COLO829 (cell line): Measurements from ENCODE around the gene PARD3B.

Source experiments
- DNase-seq: peaks from one replicate; pipeline ENCODE4 v3.0.0; 2012; ENCODE audit warnings: low spot score

The PARD3B gene

GRCh38 chr2:205012961-205013360 is 467.7 kb downstream of the PARD3B start:
- no peak for DNase-seq

DNA sequence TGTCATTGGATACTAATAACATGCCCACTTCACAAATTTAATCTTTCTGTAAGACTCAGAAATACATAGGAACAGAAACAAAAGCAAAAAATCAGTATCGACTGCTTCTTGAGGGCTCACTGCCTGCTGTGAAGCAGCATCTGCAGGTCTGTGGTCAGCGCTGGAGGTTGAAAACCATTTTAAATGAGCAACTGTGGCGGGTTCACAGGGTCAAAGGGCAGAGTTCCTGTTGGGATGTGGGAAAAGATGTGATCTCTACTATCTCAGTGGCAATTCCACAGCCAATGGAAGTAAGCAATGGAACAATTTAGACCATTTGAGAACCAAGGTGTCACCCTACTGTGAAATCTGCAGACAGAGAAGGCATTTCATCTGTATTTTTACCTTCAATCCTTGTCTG is 468.3 kb downstream of the PARD3B start:
- no peak for DNase-seq

DNA sequence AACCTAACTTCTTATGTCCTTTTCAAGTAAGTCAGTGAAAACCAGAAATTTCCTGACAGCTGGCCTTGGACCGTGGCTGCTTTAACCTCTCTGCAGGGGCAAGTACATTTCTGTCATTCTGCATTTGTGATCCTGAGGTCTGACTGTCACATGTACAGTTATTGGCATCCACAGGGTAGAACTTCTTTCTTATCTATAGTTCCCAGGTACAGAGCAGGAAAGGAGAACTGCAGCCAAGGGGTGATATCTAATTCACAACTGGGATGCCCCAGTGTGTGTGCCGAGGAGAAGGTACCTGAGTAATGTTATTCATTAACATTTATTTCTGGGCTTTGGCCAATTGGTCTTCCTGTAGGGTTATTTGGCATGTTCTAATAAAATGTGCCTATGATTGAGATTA is 468.9 kb downstream of the PARD3B start:
- DNase-seq = no peak

GRCh38 chr2:205017381-205017780 is 472.1 kb downstream of the PARD3B start:
- no peak for DNase-seq

GRCh38 chr2:205017912-205018311 is 472.6 kb downstream of the PARD3B start:
- DNase-seq = no peak

DNA sequence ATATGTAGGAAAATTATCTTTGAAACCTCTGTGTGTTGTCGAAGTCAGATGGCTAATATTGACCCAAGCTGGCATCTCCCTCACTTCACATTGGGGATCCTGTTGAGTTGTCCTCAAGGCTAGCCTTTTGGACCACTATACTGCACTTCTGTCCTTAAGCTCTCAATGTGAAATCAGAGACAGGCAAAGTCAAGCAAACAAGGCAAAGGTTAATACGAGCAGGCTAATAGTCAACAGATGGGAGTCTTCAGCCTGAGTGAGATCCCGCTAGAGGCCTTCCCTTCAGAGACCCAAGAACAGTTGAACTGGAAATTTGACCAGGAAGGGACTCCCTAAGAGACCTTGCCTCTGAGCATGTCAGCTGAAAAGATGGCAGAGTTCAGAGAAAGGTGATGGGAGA is 475.4 kb downstream of the PARD3B start:
- no peak for DNase-seq

- no peak for DNase-seq
These were observed 477.6 kb downstream of the PARD3B start for GRCh38 chr2:205022841-205023240.

- DNase-seq = peak; percentile 82
These were observed 479.7 kb downstream of the PARD3B start for GRCh38 chr2:205024822-205025518.

GRCh38 chr2:205025580-205026240 is 480.4 kb downstream of the PARD3B start:
- DNase-seq = no peak

- no peak for DNase-seq
These were observed 485.4 kb downstream of the PARD3B start for GRCh38 chr2:205030695-205031094.

- DNase-seq = no peak
These were observed 486.8 kb downstream of the PARD3B start for GRCh38 chr2:205032093-205032551.

DNA sequence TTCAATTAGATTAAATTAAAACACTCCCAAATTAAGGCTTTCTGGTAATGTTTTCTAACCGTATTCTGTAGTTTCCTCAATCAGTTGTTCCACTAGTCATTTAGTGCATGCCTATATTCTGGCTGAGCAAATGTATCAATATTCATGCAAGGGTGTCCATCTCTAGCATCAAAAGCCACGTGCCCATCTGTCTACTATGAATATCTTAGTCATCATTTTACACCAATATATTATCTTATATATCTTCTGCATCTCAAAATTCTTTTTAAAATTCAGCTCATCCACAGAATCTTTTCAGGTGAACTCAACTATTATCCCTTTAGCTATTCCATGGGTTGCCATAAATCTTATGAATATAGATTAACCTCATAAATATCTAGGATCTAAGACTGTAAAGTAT is 488.2 kb downstream of the PARD3B start:
- no peak for DNase-seq

DNA sequence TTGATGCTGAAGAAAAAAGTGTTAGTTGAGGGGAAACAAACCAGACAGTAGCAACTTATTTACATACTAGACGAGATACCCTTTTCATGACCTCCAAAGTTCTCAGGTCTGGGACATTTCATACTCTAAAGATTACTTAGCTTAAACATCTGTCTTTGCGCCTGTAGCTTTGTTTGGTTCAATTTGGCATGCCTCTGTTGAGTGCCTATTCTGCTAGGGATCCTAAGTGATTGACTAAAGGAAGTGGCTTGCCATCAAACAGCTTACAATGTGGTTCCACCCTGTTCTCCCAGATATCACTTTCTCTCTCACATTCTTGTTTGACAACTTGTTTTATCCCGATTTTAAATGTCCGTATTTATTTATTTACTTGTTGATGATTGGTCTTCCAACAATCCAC is 488.8 kb downstream of the PARD3B start:
- no peak for DNase-seq

DNA sequence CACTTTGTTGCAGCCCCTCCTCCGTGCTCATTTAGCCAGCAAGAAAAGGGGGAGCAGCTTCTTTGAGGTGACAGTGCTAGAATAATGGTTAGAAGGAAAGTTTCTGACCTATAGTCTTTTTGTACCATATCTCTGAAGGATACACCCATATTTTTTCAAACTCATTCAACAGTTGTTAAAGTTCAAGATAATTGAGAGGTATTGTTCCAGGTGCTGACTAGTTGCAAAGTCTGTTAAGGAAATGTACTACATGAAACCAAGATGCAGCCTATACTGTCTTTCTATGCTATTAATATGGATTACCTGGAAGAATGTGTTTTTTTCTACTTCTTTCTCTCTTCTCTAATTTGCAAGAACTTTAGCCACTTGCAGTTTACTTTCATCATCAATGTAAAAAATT is 495.0 kb downstream of the PARD3B start:
- DNase-seq = no peak

DNA sequence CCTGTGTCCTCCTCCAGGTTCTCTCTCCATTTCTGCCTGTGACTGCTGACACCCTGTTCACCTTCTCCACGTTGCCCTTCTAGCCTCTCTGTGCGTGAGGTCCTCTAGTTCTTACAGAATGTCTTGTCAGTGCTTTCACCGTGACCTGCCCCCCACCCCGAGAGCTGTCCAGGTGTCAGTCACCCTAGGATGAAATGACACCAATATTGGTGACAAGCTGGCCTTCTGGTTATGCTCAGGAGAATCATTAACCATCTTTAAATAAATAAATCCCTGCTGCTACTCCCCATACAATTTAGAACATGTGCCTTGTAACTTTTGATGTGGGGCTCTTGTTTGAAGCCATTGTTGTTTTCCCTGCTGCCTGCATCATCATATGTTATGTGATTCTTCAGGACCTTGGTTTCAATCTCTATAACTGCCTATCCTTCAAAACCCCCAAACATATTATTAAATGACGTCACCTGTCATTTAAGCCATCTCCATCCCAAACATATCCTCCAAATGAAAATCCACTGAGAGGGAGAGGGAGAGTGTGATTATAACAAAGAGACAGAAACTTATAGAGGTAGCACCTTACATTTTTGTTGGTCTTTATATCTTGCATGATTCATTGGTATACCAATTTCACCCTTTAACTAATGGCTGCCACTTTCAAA is 496.3 kb downstream of the PARD3B start:
- DNase-seq = no peak

DNA sequence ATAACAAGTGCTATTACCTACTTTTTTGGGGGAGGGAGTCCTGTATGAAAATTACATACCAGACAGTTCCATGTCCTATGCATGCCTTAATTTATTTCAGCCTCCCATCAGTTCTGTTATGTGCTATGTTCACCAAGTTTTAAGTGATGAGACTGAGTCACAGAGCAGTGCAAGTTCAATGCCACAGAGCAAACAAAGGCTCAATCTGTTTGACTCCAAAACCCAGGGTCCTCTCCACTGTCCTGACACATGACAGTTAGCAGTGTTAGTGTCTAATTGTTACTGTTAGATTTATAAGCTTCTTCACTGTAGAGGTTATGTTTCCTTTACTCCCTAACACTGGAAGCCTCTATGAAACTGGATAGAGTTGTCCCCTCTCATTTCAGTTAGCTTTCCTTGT is 498.0 kb downstream of the PARD3B start:
- DNase-seq = peak; percentile 10

DNA sequence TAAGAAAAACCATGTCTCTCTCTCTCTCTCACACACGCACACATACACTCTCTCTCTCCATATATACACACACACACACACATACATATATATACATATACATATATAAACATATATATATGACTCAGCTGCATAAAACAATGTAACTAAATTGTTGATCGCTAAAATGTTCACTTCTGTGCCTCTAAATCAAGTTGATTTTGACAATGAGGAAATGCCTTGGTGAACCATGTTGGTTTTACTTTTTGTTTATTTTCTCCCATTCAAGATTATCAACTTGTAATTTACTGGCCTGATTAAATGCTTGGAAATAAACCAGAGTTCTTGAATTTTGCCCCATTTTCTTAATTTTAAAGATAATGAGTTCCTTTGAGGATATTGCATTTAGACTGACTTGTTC is 500.4 kb downstream of the PARD3B start:
- no peak for DNase-seq

DNA sequence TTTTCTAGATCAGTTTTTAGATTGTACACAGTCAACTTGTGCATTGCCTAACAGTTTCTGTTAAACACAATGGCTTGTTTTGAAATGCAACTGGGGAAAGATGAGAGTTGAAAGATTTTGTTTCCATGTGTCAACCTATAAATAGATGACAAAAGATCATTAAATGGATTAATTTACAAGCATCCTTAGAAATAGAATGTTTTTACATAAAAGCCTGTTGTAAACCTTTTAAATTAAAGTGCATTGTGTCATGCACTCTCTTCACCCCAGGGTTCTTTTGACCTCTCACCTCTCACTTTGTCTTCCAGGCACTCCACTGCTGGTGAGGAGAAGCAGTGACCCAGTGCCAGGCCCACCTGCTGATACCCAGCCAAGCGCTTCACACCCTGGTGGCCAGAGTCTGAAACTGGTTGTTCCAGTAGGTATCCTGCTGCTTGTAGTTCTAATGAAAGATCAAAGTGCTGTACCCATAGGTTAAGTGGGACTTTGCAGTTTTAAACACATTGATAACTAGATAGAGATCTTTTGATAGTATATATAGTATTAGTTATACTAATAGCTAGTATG is 502.1 kb downstream of the PARD3B start:
- DNase-seq = no peak

DNA sequence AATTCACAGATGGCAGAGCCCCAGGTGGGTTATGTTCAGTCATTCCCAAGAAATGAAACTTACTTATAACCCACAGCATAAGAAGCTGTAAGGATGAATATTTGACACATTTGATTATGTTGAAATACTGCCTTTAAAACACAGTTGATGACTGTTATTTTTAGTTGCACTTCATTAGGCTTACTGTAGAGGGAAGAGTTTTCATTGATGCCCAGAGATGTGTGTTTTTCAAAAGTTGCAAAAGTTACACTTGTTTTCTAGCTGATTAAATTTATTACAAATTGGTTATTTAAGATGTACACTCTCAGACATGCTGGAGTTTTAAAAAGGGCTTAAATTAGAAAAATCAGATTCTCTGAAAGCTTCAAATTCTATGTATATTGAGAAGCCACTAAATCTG is 506.1 kb downstream of the PARD3B start:
- no peak for DNase-seq

GRCh38 chr2:205052781-205053180 is 507.5 kb downstream of the PARD3B start:
- DNase-seq = no peak

- no peak for DNase-seq
These were observed 508.6 kb downstream of the PARD3B start for GRCh38 chr2:205053827-205054410.

- DNase-seq = no peak
These were observed 509.5 kb downstream of the PARD3B start for GRCh38 chr2:205054789-205055188.

DNA sequence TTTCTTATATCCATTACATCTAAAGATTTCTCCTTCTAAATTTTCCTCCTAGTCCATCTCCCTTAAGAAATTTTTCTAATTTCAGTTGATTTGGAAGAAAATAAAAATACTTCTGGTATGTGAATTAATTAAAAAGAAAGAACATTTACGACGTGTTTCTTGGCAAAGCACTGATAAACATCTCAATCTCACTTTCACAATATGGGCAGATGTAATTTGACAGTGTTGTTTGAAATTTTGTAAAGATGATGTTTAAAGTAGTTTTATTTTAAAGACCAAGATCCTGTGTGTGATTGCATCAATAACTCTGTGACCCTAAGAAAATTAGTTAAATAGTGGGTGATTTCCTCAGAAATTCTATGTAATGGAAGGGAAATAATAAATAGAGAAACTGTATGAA is 510.0 kb downstream of the PARD3B start:
- no peak for DNase-seq
